GM04504 (cell line): ENCODE measurements around the gene COMMD9.

Experiments
- DNase-seq: peaks from one replicate; pipeline ENCODE4 v3.0.0-alpha.2; 2012; ENCODE audit warnings: low read depth

The COMMD9 gene

GRCh38 chr11:36254713-36255112 is 34.5 kb downstream of the COMMD9 start:
- DNase-seq, result no peak

GRCh38 chr11:36253238-36253637 is 36.0 kb downstream of the COMMD9 start:
- no peak for DNase-seq

- DNase-seq, result no peak
These were observed 37.4 kb downstream of the COMMD9 start for GRCh38 chr11:36251823-36252222.

- peak; percentile 62 for DNase-seq
These were observed 40.0 kb downstream of the COMMD9 start for GRCh38 chr11:36249246-36249645.

- DNase-seq, result no peak
These were observed 40.8 kb downstream of the COMMD9 start for GRCh38 chr11:36248436-36248835.

- no peak for DNase-seq
These were observed 41.7 kb downstream of the COMMD9 start for GRCh38 chr11:36247493-36247892.

GRCh38 chr11:36243641-36244040 is 45.6 kb downstream of the COMMD9 start:
- DNase-seq, result no peak

GRCh38 chr11:36241497-36241896 is 47.7 kb downstream of the COMMD9 start:
- no peak for DNase-seq

- no peak for DNase-seq
These were observed 48.4 kb downstream of the COMMD9 start for GRCh38 chr11:36240801-36241200.

- DNase-seq, result no peak
These were observed 49.1 kb downstream of the COMMD9 start for GRCh38 chr11:36240173-36240572.

- no peak for DNase-seq
These were observed 49.6 kb downstream of the COMMD9 start for GRCh38 chr11:36239636-36240035.

GRCh38 chr11:36238881-36239280 is 50.3 kb downstream of the COMMD9 start:
- DNase-seq, result no peak

- DNase-seq, result no peak
These were observed 51.1 kb downstream of the COMMD9 start for GRCh38 chr11:36238036-36238631.

- no peak for DNase-seq
These were observed 51.8 kb downstream of the COMMD9 start for GRCh38 chr11:36237391-36237790.

GRCh38 chr11:36235750-36236149 is 53.5 kb downstream of the COMMD9 start:
- no peak for DNase-seq

- DNase-seq, result no peak
These were observed 54.4 kb downstream of the COMMD9 start for GRCh38 chr11:36234825-36235224.

- DNase-seq, result no peak
These were observed 56.0 kb downstream of the COMMD9 start for GRCh38 chr11:36233204-36233603.

GRCh38 chr11:36230779-36231699 is 58.2 kb downstream of the COMMD9 start:
- peak; percentile 43 for DNase-seq

GRCh38 chr11:36229091-36229705 is 60.0 kb downstream of the COMMD9 start:
- DNase-seq, result no peak

GRCh38 chr11:36228689-36229088 is 60.5 kb downstream of the COMMD9 start:
- DNase-seq, result no peak

- DNase-seq, result no peak
These were observed 62.2 kb downstream of the COMMD9 start for GRCh38 chr11:36227044-36227443.

- DNase-seq, result no peak
These were observed 64.9 kb downstream of the COMMD9 start for GRCh38 chr11:36224209-36224882.
